Retina (tissue), 1 donor: ENCODE data around the gene MYO1G.
"Not testable (repeated sequence)": the region's sequence is repeated elsewhere in the genome, so short reads cannot be mapped to it uniquely, and the experiment has no call there.

ENCODE experiments used
- DNase-seq: peaks from one replicate; pipeline ENCODE4 v3.0.0-alpha.2; 2016

The MYO1G gene

GRCh38 chr7:44978511-44979366 is at the start of gene MYO1G:
MYO1G (minus strand) TSS chr7:44979015; CDS start chr7:44978961, 54 bp downstream.
- no peak for DNase-seq

GRCh38 chr7:45028138-45028919 is 49.5 kb upstream of the MYO1G start:
- DNase-seq = no peak

GRCh38 chr7:45027774-45028114 is 48.9 kb upstream of the MYO1G start:
- no peak for DNase-seq

- no peak for DNase-seq
Observed at GRCh38 chr7:45026984-45027773, 48.4 kb upstream of the MYO1G start.

- DNase-seq = no peak
Observed at GRCh38 chr7:45026013-45026412, 47.2 kb upstream of the MYO1G start.

- not testable (repeated sequence) for DNase-seq
Observed at GRCh38 chr7:45025473-45025872, 46.7 kb upstream of the MYO1G start.

GRCh38 chr7:45024126-45024744 is 45.4 kb upstream of the MYO1G start:
- no peak for DNase-seq

GRCh38 chr7:45021604-45022296 is 42.9 kb upstream of the MYO1G start:
- peak; percentile 7 for DNase-seq

- no peak for DNase-seq
Observed at GRCh38 chr7:45020915-45021314, 42.1 kb upstream of the MYO1G start.

GRCh38 chr7:45017253-45017652 is 38.4 kb upstream of the MYO1G start:
- DNase-seq = no peak

GRCh38 chr7:45015313-45015712 is 36.5 kb upstream of the MYO1G start:
- no peak for DNase-seq

- DNase-seq = no peak
Observed at GRCh38 chr7:45013465-45013967, 34.7 kb upstream of the MYO1G start.

- DNase-seq = no peak
Observed at GRCh38 chr7:45007571-45008328, 28.9 kb upstream of the MYO1G start.

GRCh38 chr7:45007106-45007505 is 28.3 kb upstream of the MYO1G start:
- DNase-seq = no peak

GRCh38 chr7:45003789-45004188 is 25.0 kb upstream of the MYO1G start:
- no peak for DNase-seq

- no peak for DNase-seq
Observed at GRCh38 chr7:45001826-45002225, 23.0 kb upstream of the MYO1G start.

- no peak for DNase-seq
Observed at GRCh38 chr7:45001138-45001694, 22.4 kb upstream of the MYO1G start.

GRCh38 chr7:45000093-45001032 is 21.5 kb upstream of the MYO1G start, which contains the start of gene CCM2:
CCM2 (plus strand) TSS chr7:45000201; CDS start chr7:45000334, 133 bp downstream.
- peak; percentile 71 for DNase-seq
